Gastroesophageal sphincter (tissue), 4 donors: Measurements from ENCODE around the gene CEP164. TPM values are rescaled to one million over a fixed set of nuclear protein-coding genes. Genes with fewer than 3 reads are reported as not detected.

Experiments
- ATAC-seq: fragments of 150-250 bp; one replicate; pipeline ENCODE4 v1.9.1; 2016; ENCODE audit warnings: mild to moderate bottlenecking, moderate library complexity
- H3K27ac ChIP-seq, 4 donors: fragments of 200-600 bp; sonication (generic) in 3 of 4; 1 replicate in 3 of 4; 2 replicates in 1 of 4; pipeline ENCODE4 v1.5.1; 2016 to 2019
- H3K27me3 ChIP-seq: fragments of 200-600 bp; sonication (generic); one replicate; pipeline ENCODE4 v1.5.1; 2019
- H3K36me3 ChIP-seq, 2 donors: fragments of 200-600 bp; sonication (generic); one replicate each; pipeline ENCODE4 v1.5.1; 2019; ENCODE audit warnings: control low read depth in 1 of 2
- H3K4me1 ChIP-seq, 3 donors: fragments of 200-600 bp; sonication (generic); 1 replicate in 2 of 3; 2 replicates in 1 of 3; pipeline ENCODE4 v1.5.1; 2016 to 2019; ENCODE audit warnings: control low read depth in 2 of 3
- H3K4me3 ChIP-seq, 2 donors: fragments of 200-600 bp; sonication (generic); one replicate each; pipeline ENCODE4 v1.5.1; 2019; ENCODE audit warnings: mild to moderate bottlenecking in 1 of 2, moderate library complexity in 1 of 2
- H3K9me3 ChIP-seq, 3 donors: fragments of 200-600 bp; sonication (generic); one replicate each; pipeline ENCODE4 v1.5.1; 2017 to 2019; ENCODE audit warnings: control low read depth in 2 of 3
- CTCF ChIP-seq, 4 experiments: fragments of 200-600 bp in 2 of 4; fragments of 450-650 bp in 2 of 4; sonication (generic) in 1 of 4; IDR thresholded peaks; one replicate each; pipeline ENCODE4 v1.5.1; 2017 to 2019; ENCODE audit warnings: antibody characterized with exemption in 4 of 4, mild to moderate bottlenecking in 2 of 4, moderate library complexity in 2 of 4
- EP300 ChIP-seq: sonication (generic); formaldehyde crosslinking; IDR thresholded peaks from one replicate; pipeline ENCODE4 v1.6.1; 2017; ENCODE audit warnings: antibody characterized with exemption, mild to moderate bottlenecking
- POLR2A ChIP-seq, 2 donors: fragments of 450-650 bp; IDR thresholded peaks; one replicate each; pipeline ENCODE4 v1.6.1; 2017; ENCODE audit warnings: antibody characterized with exemption in 2 of 2, mild to moderate bottlenecking in 2 of 2, moderate library complexity in 1 of 2
- POLR2AphosphoS5 ChIP-seq: sonication (generic); formaldehyde crosslinking; IDR thresholded peaks from one replicate; pipeline ENCODE4 v1.6.1; 2017; ENCODE audit warnings: antibody characterized with exemption
- WGBS, 2 donors: methylation state at CpG; one replicate each; pipeline ENCODE4 v1.1.5; 2018; ENCODE audit warnings: low coverage in 1 of 2; 5-methylcytosine and 5-hydroxymethylcytosine counted together
- total RNA-seq, 4 donors: library from RNA; depleted of rRNA; stranded (reverse); fragments of >200 nt; gene quantifications; one replicate each; pipeline ENCODE4 v1.1.0, GENCODE V29; 2016

Gene CEP164
- total RNA-seq, 4 donors from 2014 or later = 22.3 to 26.3 (median 25.0) TPM

GRCh38 chr11:117420598-117420997 is 92.9 kb downstream of the CEP164 start:
- no peak overlapping the region for H3K27ac ChIP-seq
- no peak for TF ChIP-seq POLR2AphosphoS5
- TF ChIP-seq EP300 = no peak
- TF ChIP-seq CTCF (IDR thresholded peaks at IDR 0.05) = no peak
- no peak for TF ChIP-seq POLR2A (IDR thresholded peaks at IDR 0.05)
- H3K4me1 ChIP-seq = no peaks in the 10 kb centered on the region
- no peaks in the 10 kb centered on the region for H3K9me3 ChIP-seq
- no peak overlapping the region for H3K4me3 ChIP-seq
- peaks cover 42% of the 10 kb centered on the region for H3K27me3 ChIP-seq
- 79% methylated on average over 3 of the region's 6 CpGs; no CpG with 5 or more reads in 1 of the 2 donors for WGBS, 2 donors
- no peaks in the 10 kb centered on the region for H3K36me3 ChIP-seq
- no peak for ATAC-seq

GRCh38 chr11:117421041-117421440 is 93.4 kb downstream of the CEP164 start:
- Histone ChIP-seq H3K4me1 (peaks cover 0 to 2% (median 0%) of the 10 kb centered on the region in 3 donors), H3K27me3 (peaks cover 46% of the 10 kb centered on the region), H3K36me3 (no peaks in the 10 kb centered on the region), H3K9me3 (no peaks in the 10 kb centered on the region), H3K4me3 (no peak overlapping the region), H3K27ac (no peak overlapping the region)
- 89% methylated on average over 8 of the region's 13 CpGs; no CpG with 5 or more reads in 1 of the 2 donors for WGBS, 2 donors
- ATAC-seq = no peak
- TF ChIP-seq POLR2AphosphoS5 = no peak
- TF ChIP-seq EP300 = no peak
- no peak for TF ChIP-seq POLR2A (IDR thresholded peaks at IDR 0.05)
- no peak for TF ChIP-seq CTCF (IDR thresholded peaks at IDR 0.05)

- Histone ChIP-seq H3K4me1 (peaks cover 0 to 6% (median 0%) of the 10 kb centered on the region in 3 donors), H3K27me3 (peaks cover 47% of the 10 kb centered on the region), H3K36me3 (no peaks in the 10 kb centered on the region), H3K4me3 (no peak overlapping the region), H3K9me3 (no peaks in the 10 kb centered on the region), H3K27ac (no peak overlapping the region)
- no peak for ATAC-seq
- no peak for TF ChIP-seq EP300
- no peak for TF ChIP-seq POLR2AphosphoS5
- no peak for TF ChIP-seq CTCF (IDR thresholded peaks at IDR 0.05)
- TF ChIP-seq POLR2A (IDR thresholded peaks at IDR 0.05) = no peak
- WGBS, 2 donors = 80 to 92% methylated on average over 5 to 6 of the region's 7 CpGs
These were observed 93.8 kb downstream of the CEP164 start for GRCh38 chr11:117421476-117421875.

GRCh38 chr11:117423046-117423575 is 95.5 kb downstream of the CEP164 start:
- no peak for ATAC-seq
- Histone ChIP-seq H3K27ac (no peak overlapping the region), H3K36me3 (no peaks in the 10 kb centered on the region), H3K9me3 (no peaks in the 10 kb centered on the region), H3K4me3 (no peak overlapping the region), H3K27me3 (peaks cover 40% of the 10 kb centered on the region), H3K4me1 (peaks cover 0 to 8% (median 0%) of the 10 kb centered on the region in 3 donors)
- TF ChIP-seq EP300 (no peak), POLR2AphosphoS5 (no peak), CTCF (IDR thresholded peaks at IDR 0.05) (no peak), POLR2A (IDR thresholded peaks at IDR 0.05) (no peak)
- 90% methylated on average over 8 of the region's 14 CpGs; no CpG with 5 or more reads in 1 of the 2 donors for WGBS, 2 donors

DNA sequence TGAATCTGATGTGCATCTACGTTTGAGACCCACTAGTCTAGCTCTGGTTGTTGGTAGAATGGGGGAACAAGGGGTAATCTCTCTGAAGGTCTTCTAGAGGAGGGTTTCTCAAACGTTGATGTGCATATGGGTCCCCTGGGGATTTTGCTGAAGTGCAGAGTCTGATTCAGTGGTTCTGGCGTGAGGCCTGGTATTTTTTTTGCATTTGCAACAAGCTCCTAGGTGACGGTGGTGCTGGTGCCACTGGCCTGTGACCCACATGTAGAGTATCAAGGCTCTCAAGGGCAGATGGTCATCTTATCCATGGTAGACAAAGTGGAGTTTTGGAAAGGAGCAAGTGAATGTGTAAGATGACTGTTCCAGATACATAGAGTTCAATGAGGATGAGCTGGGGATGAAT is 97.1 kb downstream of the CEP164 start:
- Histone ChIP-seq H3K27ac (no peak overlapping the region), H3K4me1 (peaks cover 0 to 8% (median 0%) of the 10 kb centered on the region in 3 donors), H3K27me3 (peaks cover 26% of the 10 kb centered on the region), H3K4me3 (no peak overlapping the region), H3K36me3 (no peaks in the 10 kb centered on the region), H3K9me3 (no peaks in the 10 kb centered on the region)
- TF ChIP-seq EP300 = no peak
- TF ChIP-seq POLR2A (IDR thresholded peaks at IDR 0.05) = no peak
- TF ChIP-seq CTCF (IDR thresholded peaks at IDR 0.05) = no peak
- TF ChIP-seq POLR2AphosphoS5 = no peak
- 57 to 62% methylated on average over 2 of the region's 4 CpGs for WGBS, 2 donors
- no peak for ATAC-seq
